Activated naive CD4-positive, alpha-beta T cell treated with anti-CD3 and anti-CD28 coated beads, Interleukin-2, amount 10 ng/mL, durations not matched to agents 7 days and 5 days (primary cell): ENCODE measurements around the gene POTEF.
"Not testable (repeated sequence)": the region's sequence is repeated elsewhere in the genome, so short reads cannot be mapped to it uniquely, and the experiment has no call there.

ENCODE experiments used
- CTCF ChIA-PET: fragments of 350-600 bp; sonication (Branson Sonifier 250); formaldehyde crosslinking; loops from one replicate; lab custom pipeline; 2021; ENCODE audit warnings: antibody characterized with exemption; lab: Charles Lee
- DNase-seq: peaks from one replicate; pipeline ENCODE4 v3.0.0-alpha.2; 2020
- H3K27ac Mint-ChIP-seq: one replicate; pipeline ENCODE4 v1.8.0; 2021; ENCODE audit warnings: mild to moderate bottlenecking, moderate library complexity, mixed read lengths
- H3K27me3 Mint-ChIP-seq: one replicate; pipeline ENCODE4 v1.8.0; 2021; ENCODE audit warnings: mild to moderate bottlenecking, mixed read lengths
- H3K36me3 Mint-ChIP-seq: one replicate; pipeline ENCODE4 v1.8.0; 2021; ENCODE audit warnings: mixed read lengths
- H3K4me1 Mint-ChIP-seq: one replicate; pipeline ENCODE4 v1.8.0; 2021; ENCODE audit warnings: mixed read lengths
- H3K4me3 Mint-ChIP-seq: one replicate; pipeline ENCODE4 v1.8.0; 2021; ENCODE audit warnings: mild to moderate bottlenecking, moderate library complexity, mixed read lengths
- H3K9me3 Mint-ChIP-seq: one replicate; pipeline ENCODE4 v1.8.0; 2021; ENCODE audit warnings: mixed read lengths

Gene POTEF

GRCh38 chr2:130156624-130157004 lies 27.6 kb upstream of the POTEF start:
- H3K36me3 Mint-ChIP-seq = peaks cover 20% of the 10 kb centered on the region
- no peaks in the 10 kb centered on the region for H3K4me1 Mint-ChIP-seq
- no peaks in the 10 kb centered on the region for H3K27me3 Mint-ChIP-seq
- no peak for DNase-seq
- no peak overlapping the region for H3K4me3 Mint-ChIP-seq
- no peak overlapping the region for H3K27ac Mint-ChIP-seq
- no peaks in the 10 kb centered on the region for H3K9me3 Mint-ChIP-seq
- CTCF ChIA-PET = interaction anchor here (0.9 to 1.1 kb wide), 3 partner anchors 172 to 176 kb away, joined by 3 to 4 read pairs (median 3); no protein-coding TSS in a partner anchor

- CTCF ChIA-PET = interaction anchor here (0.9 to 1.1 kb wide), 3 partner anchors 173 to 176 kb away, joined by 3 to 4 read pairs (median 3); no protein-coding TSS in a partner anchor
Observed at GRCh38 chr2:130155956-130156623, 27.1 kb upstream of the POTEF start.

GRCh38 chr2:130154773-130155765 lies 26.0 kb upstream of the POTEF start:
- Mint-ChIP-seq H3K4me1 (no peaks in the 10 kb centered on the region), H3K9me3 (no peaks in the 10 kb centered on the region), H3K4me3 (no peak overlapping the region), H3K27me3 (no peaks in the 10 kb centered on the region), H3K36me3 (peaks cover 18% of the 10 kb centered on the region), H3K27ac (no peak overlapping the region)
- no peak for DNase-seq
- CTCF ChIA-PET = interaction anchor here (1.0 to 1.2 kb wide), 3 partner anchors 174 to 178 kb away, joined by 3 to 4 read pairs (median 3); no protein-coding TSS in a partner anchor

More at GRCh38 chr2:130155956-130156623, 27.1 kb upstream of the POTEF start:
- H3K36me3 Mint-ChIP-seq = peaks cover 20% of the 10 kb centered on the region
- H3K4me3 Mint-ChIP-seq, H3K27me3 Mint-ChIP-seq, H3K27ac Mint-ChIP-seq, H3K9me3 Mint-ChIP-seq, H3K4me1 Mint-ChIP-seq: not testable (repeated sequence)
- peak; percentile 31 for DNase-seq

- not testable (repeated sequence) for H3K27me3 Mint-ChIP-seq, H3K9me3 Mint-ChIP-seq, H3K4me1 Mint-ChIP-seq, DNase-seq, H3K27ac Mint-ChIP-seq, H3K4me3 Mint-ChIP-seq
- CTCF ChIA-PET = interaction anchor here (1.2 kb wide), 1 partner anchor 178 kb away, joined by 3 read pairs; no protein-coding TSS in a partner anchor
- peaks cover 17% of the 10 kb centered on the region for H3K36me3 Mint-ChIP-seq
Observed at GRCh38 chr2:130154423-130154770, 25.4 kb upstream of the POTEF start.

- H3K27me3 Mint-ChIP-seq, H3K27ac Mint-ChIP-seq, H3K4me1 Mint-ChIP-seq, DNase-seq, H3K9me3 Mint-ChIP-seq, H3K4me3 Mint-ChIP-seq: not testable (repeated sequence)
- peaks cover 17% of the 10 kb centered on the region for H3K36me3 Mint-ChIP-seq
- CTCF ChIA-PET = interaction anchor here (1.2 kb wide), 1 partner anchor 179 kb away, joined by 3 read pairs; no protein-coding TSS in a partner anchor
Observed at GRCh38 chr2:130153721-130154422, 24.9 kb upstream of the POTEF start.

GRCh38 chr2:130152816-130153595 lies 24.0 kb upstream of the POTEF start:
- H3K4me3 Mint-ChIP-seq = no peak overlapping the region

GRCh38 chr2:130152136-130152815 lies 23.3 kb upstream of the POTEF start:
- H3K36me3 Mint-ChIP-seq = peaks cover 14% of the 10 kb centered on the region
- H3K27me3 Mint-ChIP-seq, H3K4me1 Mint-ChIP-seq, H3K4me3 Mint-ChIP-seq, H3K27ac Mint-ChIP-seq, DNase-seq, H3K9me3 Mint-ChIP-seq, CTCF ChIA-PET: not testable (repeated sequence)

More at GRCh38 chr2:130152816-130153595, 24.0 kb upstream of the POTEF start:
- peaks cover 4% of the 10 kb centered on the region for H3K4me1 Mint-ChIP-seq
- CTCF ChIA-PET = no interaction called here
- no peak overlapping the region for H3K27ac Mint-ChIP-seq
- H3K27me3 Mint-ChIP-seq = peaks cover under 1% of the 10 kb centered on the region
- no peak for DNase-seq
- H3K36me3 Mint-ChIP-seq = peaks cover 14% of the 10 kb centered on the region
- H3K9me3 Mint-ChIP-seq = no peaks in the 10 kb centered on the region

- H3K27ac Mint-ChIP-seq, H3K36me3 Mint-ChIP-seq, DNase-seq, H3K4me3 Mint-ChIP-seq, CTCF ChIA-PET, H3K4me1 Mint-ChIP-seq, H3K9me3 Mint-ChIP-seq: not testable (repeated sequence)
- peaks cover 16% of the 10 kb centered on the region for H3K27me3 Mint-ChIP-seq
Observed at GRCh38 chr2:130151145-130151512, 22.1 kb upstream of the POTEF start.

- H3K9me3 Mint-ChIP-seq = no peaks in the 10 kb centered on the region
- H3K4me1 Mint-ChIP-seq = peaks cover 4% of the 10 kb centered on the region
- peaks cover 10% of the 10 kb centered on the region for H3K36me3 Mint-ChIP-seq
- no peak overlapping the region for H3K4me3 Mint-ChIP-seq
- DNase-seq = no peak
- CTCF ChIA-PET = no interaction called here
- H3K27me3 Mint-ChIP-seq = peaks cover 17% of the 10 kb centered on the region
- peak overlapping the region; percentile 54 for H3K27ac Mint-ChIP-seq
Observed at GRCh38 chr2:130150181-130151144, 21.4 kb upstream of the POTEF start.

GRCh38 chr2:130148515-130148914 lies 19.5 kb upstream of the POTEF start:
- H3K27ac Mint-ChIP-seq, H3K9me3 Mint-ChIP-seq, DNase-seq, CTCF ChIA-PET, H3K36me3 Mint-ChIP-seq, H3K4me3 Mint-ChIP-seq: not testable (repeated sequence)
- Mint-ChIP-seq H3K27me3 (peaks cover 36% of the 10 kb centered on the region), H3K4me1 (peaks cover 13% of the 10 kb centered on the region)

GRCh38 chr2:130145006-130145414 lies 16.0 kb upstream of the POTEF start, which contains the start of gene CCDC74B:
Gene CCDC74B, minus strand, starts transcription at chr2:130145112. Its CDS starts 116 bp downstream, at chr2:130144996.
- H3K27me3 Mint-ChIP-seq = peaks cover 47% of the 10 kb centered on the region
- H3K36me3 Mint-ChIP-seq, CTCF ChIA-PET, H3K27ac Mint-ChIP-seq, H3K9me3 Mint-ChIP-seq: not testable (repeated sequence)
- peak within 1 kb of the TSS; percentile 68 for H3K4me3 Mint-ChIP-seq
- peaks cover 20% of the 10 kb centered on the region for H3K4me1 Mint-ChIP-seq
- DNase-seq = peak; percentile 74
